IMR-90 (cell line): ENCODE results near the gene MOB3A. TPM values are rescaled to one million over a fixed set of nuclear protein-coding genes. Genes with fewer than 3 reads are reported as not detected.

Experiments
- ATAC-seq: fragments of 200-7000 bp; cut with Tn5 transposase; 2 replicates; pipeline ENCODE4 v1.9.1; 2020; ENCODE audit warnings: low read depth, mild to moderate bottlenecking, moderate library complexity
- BruUV-seq: library from RNA; stranded (reverse); fragments of 400-500 nt; replicated peaks from 2 replicates; lab custom pipeline; 2021; lab: Mats Ljungman, UMichigan
- CTCF ChIA-PET: fragments of 300-600 bp; formaldehyde crosslinking; extraction: SDS; loops from one replicate; lab custom pipeline; 2021; ENCODE audit warnings: antibody characterized with exemption; lab: Yijun Ruan, JAX
- POLR2A ChIA-PET: fragments of 300-600 bp; sonication (Branson Sonifier 250); formaldehyde crosslinking; loops from one replicate; lab custom pipeline; 2022; ENCODE audit warnings: antibody characterized with exemption; ENCODE audit not compliant: unreplicated experiment; lab: Charles Lee
- DNase-seq: peaks from one replicate; pipeline ENCODE4 v3.0.0; 2013
- H2AFZ ChIP-seq: replicated peaks from 2 replicates; pipeline ENCODE3; 2013; ENCODE audit warnings: low read length, mild to moderate bottlenecking; ENCODE audit not compliant: poor library complexity
- H2AK5ac ChIP-seq: 2 replicates; pipeline ENCODE4 v1.6.1; 2013; ENCODE audit warnings: low read depth, low read length, inconsistent platforms
- H2AK9ac ChIP-seq: replicated peaks from 2 replicates; pipeline ENCODE3; 2013; ENCODE audit warnings: mild to moderate bottlenecking, low read depth, low read length, moderate library complexity; ENCODE audit not compliant: poor library complexity
- H2BK120ac ChIP-seq: 2 replicates; pipeline ENCODE4 v1.6.1; 2013; ENCODE audit warnings: low read depth, low read length, inconsistent platforms
- H2BK15ac ChIP-seq: 3 replicates; pipeline ENCODE4 v1.6.1; 2013; ENCODE audit warnings: low read depth, low read length, inconsistent platforms
- H2BK20ac ChIP-seq: 2 replicates; pipeline ENCODE4 v1.6.1; 2013; ENCODE audit warnings: low read depth, mild to moderate bottlenecking, inconsistent platforms, low read length, moderate library complexity
- H2BK5ac ChIP-seq: 2 replicates; pipeline ENCODE4 v1.6.1; 2013; ENCODE audit warnings: mild to moderate bottlenecking, low read depth, low read length, inconsistent platforms; ENCODE audit not compliant: poor library complexity, severe bottlenecking
- H3K14ac ChIP-seq: replicated peaks from 2 replicates; pipeline ENCODE4 v1.6.1; 2013; ENCODE audit warnings: low read depth, low read length, inconsistent platforms
- H3K18ac ChIP-seq: 2 replicates; pipeline ENCODE4 v1.6.1; 2013; ENCODE audit warnings: low read depth, low read length, control low read depth
- H3K23ac ChIP-seq: 2 replicates; pipeline ENCODE4 v1.6.1; 2013; ENCODE audit warnings: low read depth, low read length, inconsistent platforms
- H3K27ac ChIP-seq: 2 replicates; pipeline ENCODE4 v1.5.1; 2013; ENCODE audit warnings: mild to moderate bottlenecking, control low read depth, low read length; ENCODE audit not compliant: insufficient read depth
- H3K27me3 ChIP-seq: 2 replicates; pipeline ENCODE4 v1.6.1; 2013; ENCODE audit warnings: low read length; ENCODE audit not compliant: control insufficient read depth, insufficient read depth
- H3K36me3 ChIP-seq: 2 replicates; pipeline ENCODE4 v1.6.1; 2013; ENCODE audit warnings: low read length, mixed read lengths; ENCODE audit not compliant: control insufficient read depth, insufficient read depth
- H3K4ac ChIP-seq: 2 replicates; pipeline ENCODE4 v1.6.1; 2013; ENCODE audit warnings: low read depth, low read length, inconsistent platforms
- H3K4me1 ChIP-seq: 2 replicates; pipeline ENCODE4 v1.6.1; 2013; ENCODE audit warnings: low read length, mixed read lengths; ENCODE audit not compliant: control insufficient read depth, insufficient read depth
- H3K4me2 ChIP-seq: 2 replicates; pipeline ENCODE4 v1.6.1; 2013; ENCODE audit warnings: low read depth, mild to moderate bottlenecking, control low read depth, low read length, moderate library complexity
- H3K4me3 ChIP-seq: 2 replicates; pipeline ENCODE4 v1.5.1; 2013; ENCODE audit warnings: low read depth, mild to moderate bottlenecking, control low read depth, low read length, moderate library complexity; ENCODE audit not compliant: insufficient read depth
- H3K56ac ChIP-seq: 2 replicates; pipeline ENCODE4 v1.6.1; 2013; ENCODE audit warnings: low read length, inconsistent platforms; ENCODE audit not compliant: insufficient read depth; ENCODE audit errors: extremely low read depth
- H3K79me1 ChIP-seq, 2 experiments: 2 replicates each; pipeline ENCODE4 v1.6.1; 2013; ENCODE audit warnings: low read length in 2 of 2, inconsistent platforms in 1 of 2, low read depth in 1 of 2
- H3K9ac ChIP-seq: 2 replicates; pipeline ENCODE4 v1.6.1; 2013; ENCODE audit warnings: low read depth, low read length, control low read depth
- H3K9me1 ChIP-seq: 2 replicates; pipeline ENCODE4 v1.6.1; 2013; ENCODE audit warnings: low read length, inconsistent platforms; ENCODE audit not compliant: insufficient read depth
- H3K9me3 ChIP-seq: 2 replicates; pipeline ENCODE4 v1.6.1; 2013; ENCODE audit warnings: low read length; ENCODE audit not compliant: control insufficient read depth, insufficient read depth
- H4K20me1 ChIP-seq: 2 replicates; pipeline ENCODE4 v1.6.1; 2013; ENCODE audit warnings: low read length, inconsistent platforms; ENCODE audit not compliant: insufficient read depth
- H4K5ac ChIP-seq: 2 replicates; pipeline ENCODE4 v1.6.1; 2013; ENCODE audit warnings: mild to moderate bottlenecking, low read depth, low read length, control low read depth
- H4K8ac ChIP-seq, 2 experiments: 2 replicates each; pipeline ENCODE4 v1.6.1; 2013; ENCODE audit warnings: low read depth in 2 of 2, low read length in 2 of 2, control low read depth in 1 of 2, inconsistent platforms in 1 of 2
- H4K91ac ChIP-seq: 2 replicates; pipeline ENCODE4 v1.6.1; 2013; ENCODE audit warnings: low read depth, low read length, inconsistent platforms; ENCODE audit not compliant: insufficient read depth
- CEBPB ChIP-seq: IDR thresholded peaks from 2 replicates; pipeline ENCODE4 v1.6.1; 2012; ENCODE audit warnings: low read depth, low read length, improper control_type of control experiment
- FOS ChIP-seq: fragments of 150-350 bp; IDR thresholded peaks from 2 replicates; pipeline ENCODE4 v1.6.1; 2016; ENCODE audit warnings: low read depth, low read length
- MAFK ChIP-seq: IDR thresholded peaks from 2 replicates; pipeline ENCODE4 v1.6.1; 2012; ENCODE audit warnings: low read depth, low read length, improper control_type of control experiment
- MAZ ChIP-seq: IDR thresholded peaks from 2 replicates; pipeline ENCODE4 v1.6.1; 2012; ENCODE audit warnings: low read depth, mild to moderate bottlenecking, low read length, improper control_type of control experiment, moderate library complexity, borderline replicate concordance
- MXI1 ChIP-seq: IDR thresholded peaks from 2 replicates; pipeline ENCODE4 v1.6.1; 2012; ENCODE audit warnings: low read depth, mild to moderate bottlenecking, low read length, moderate library complexity, borderline replicate concordance
- NFE2L2 ChIP-seq: fragments of 150-350 bp; IDR thresholded peaks from 2 replicates; pipeline ENCODE4 v1.6.1; 2016; ENCODE audit warnings: low read depth, mild to moderate bottlenecking, low read length
- POLR2A ChIP-seq: IDR thresholded peaks from 2 replicates; pipeline ENCODE4 v1.6.1; 2012; ENCODE audit warnings: mild to moderate bottlenecking, low read depth, low read length
- RAD21 ChIP-seq: IDR thresholded peaks from 2 replicates; pipeline ENCODE4 v1.6.1; 2012; ENCODE audit warnings: low read length, improper control_type of control experiment
- RCOR1 ChIP-seq: IDR thresholded peaks from 2 replicates; pipeline ENCODE4 v1.6.1; 2012; ENCODE audit warnings: mild to moderate bottlenecking, low read length, improper control_type of control experiment; ENCODE audit not compliant: insufficient replicate concordance
- WGBS, 2 experiments: methylation state at CpG; one replicate each; pipeline versions ENCODE4 v1.1.5 to v1.1.7; 2013; ENCODE audit warnings: missing lambda C conversion rate in 2 of 2; ENCODE audit not compliant: insufficient read length in 1 of 2; ENCODE audit errors: extremely low coverage in 2 of 2; 5-methylcytosine and 5-hydroxymethylcytosine counted together
- dilution Hi-C: fragments of 300-500 bp; cut with HindIII; formaldehyde crosslinking; loops from one replicate; pipeline ENCODE4 v1.14.3; 2018; ENCODE audit warnings: low sequenced_read_pairs; ENCODE audit not compliant: unreplicated experiment
- in situ Hi-C: fragments of 300-500 bp; cut with MboI; formaldehyde crosslinking; loops from 3 replicates; pipeline ENCODE4 v1.14.3; 2019; ENCODE audit warnings: low sequenced_read_pairs, inconsistent platforms, mixed read lengths
- intact Hi-C: fragments of 100-400 bp; cut with micrococcal nuclease; formaldehyde crosslinking; loops from 2 replicates; pipeline ENCODE4 v1.10.0; 2022
- polyA plus RNA-seq, 3 experiments: library from polyadenylated mRNA; depleted of rRNA; stranded (reverse); fragments of >200 nt; gene quantifications; 2 replicates each; pipeline ENCODE4 v1.2.3, GENCODE V29; 2012; ENCODE audit warnings: low replicate concordance in 1 of 3
- total RNA-seq: library from RNA; depleted of rRNA; stranded (reverse); fragments of >200 nt; gene quantifications from 2 replicates; pipeline ENCODE4 v1.2.3, GENCODE V29; 2012

MOB3A gene
- total and polyA plus RNA-seq, 2 of the 4 experiments (the other 2 are of a cell fraction) = 9.3 to 26.5 TPM

- Histone ChIP-seq H3K27me3 (no peaks in the 10 kb centered on the region), H4K91ac (no peak overlapping the region), H3K18ac (no peak overlapping the region), H4K5ac (no peak overlapping the region), H2AK5ac (no peak overlapping the region), H3K4me2 (no peak overlapping the region), H3K27ac (no peak overlapping the region), H3K4me1 (no peaks in the 10 kb centered on the region), H4K8ac (no peak overlapping the region), H3K79me1 (peaks cover 20 to 35% of the 10 kb centered on the region in 2 experiments; a peak in 3 of 4 replicates), H3K56ac (no peak overlapping the region), H3K36me3 (peaks cover 62% of the 10 kb centered on the region), H2BK120ac (no peak overlapping the region), H3K4ac (no peak overlapping the region), H2AFZ (no peak overlapping the region), H3K23ac (no peak overlapping the region), H2BK5ac (no peak overlapping the region), H3K9me3 (no peaks in the 10 kb centered on the region), H3K4me3 (no peak overlapping the region), H2BK15ac (no peak overlapping the region), H3K9me1 (no peaks in the 10 kb centered on the region), H2AK9ac (no peak overlapping the region), H4K20me1 (peaks cover 14% of the 10 kb centered on the region), H3K14ac (no peak overlapping the region), H3K9ac (no peak overlapping the region), H2BK20ac (no peak overlapping the region)
- no peak for ATAC-seq
- WGBS, 2 experiments = 79% methylated on average over 9 of the region's 23 CpGs; no CpG with 5 or more reads in 1 of the 2 experiments
- intact Hi-C loops (no loop called here), dilution Hi-C loops (no loop called here), in situ Hi-C loops (no loop called here)
- CTCF ChIA-PET = no interaction called here
- no peak for DNase-seq
- TF ChIP-seq RAD21 (no peak), RCOR1 (no peak), MXI1 (no peak), FOS (no peak), POLR2A (no peak), MAFK (no peak), CEBPB (no peak), NFE2L2 (no peak), MAZ (no peak)
- POLR2A ChIA-PET = no interaction called here
- no TSS peak for BruUV-seq
Measured at GRCh38 chr19:2080336-2080988, 15.7 kb downstream of the MOB3A start.
